C4-2B (cell line): ENCODE measurements around the gene CRELD2.

ENCODE experiments used
- CTCF ChIP-seq: fragments of 450-650 bp; conservative IDR thresholded peaks from 2 replicates; pipeline ENCODE4 v1.5.1; 2017; ENCODE audit warnings: mild to moderate bottlenecking
- ZFX ChIP-seq: fragments of 450-650 bp; IDR thresholded peaks from 2 replicates; pipeline ENCODE4 v1.6.1; 2017

GRCh38 chr22:49958931-49959781, 40.7 kb downstream of the CRELD2 start:
- TF ChIP-seq CTCF: no peak
- no peak for TF ChIP-seq ZFX
